Loucy (cell line): ENCODE results near the gene SYCP2.

Experiments used
- EZH2phosphoT487 ChIP-seq: fragments of 200-600 bp; IDR thresholded peaks from 2 replicates; pipeline ENCODE4 v1.6.1; 2018; ENCODE audit warnings: antibody characterized with exemption, mild to moderate bottlenecking, moderate library complexity, borderline replicate concordance
- TF ChIP-seq, protein P1 (sequence below): fragments of 200-600 bp; sonication (generic); conservative IDR thresholded peaks from 2 replicates; pipeline ENCODE4 v1.5.1; 2014; ENCODE audit warnings: mild to moderate bottlenecking, antibody characterized with exemption, low read length

DNA sequence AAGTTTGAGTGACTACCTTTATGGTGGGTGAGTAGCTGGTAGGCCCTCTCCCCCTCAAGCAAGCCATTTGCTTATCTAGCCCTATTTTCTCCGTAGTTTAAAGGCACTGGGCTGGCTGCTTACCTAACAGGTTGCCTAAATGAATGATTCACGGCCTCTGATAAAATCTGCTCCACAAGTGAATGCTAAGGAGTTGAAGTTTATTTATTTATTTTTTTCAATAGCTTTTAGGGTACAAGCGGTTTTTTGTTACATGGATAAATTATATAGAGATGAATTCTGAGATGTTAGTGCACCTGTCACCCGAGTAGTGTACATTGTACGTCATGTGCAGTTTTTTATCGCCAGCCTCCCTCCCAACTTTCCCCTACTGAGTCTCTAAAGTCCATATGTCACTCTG is 16.5 kb upstream of the SYCP2 start:
- TF ChIP-seq, protein P1, sequence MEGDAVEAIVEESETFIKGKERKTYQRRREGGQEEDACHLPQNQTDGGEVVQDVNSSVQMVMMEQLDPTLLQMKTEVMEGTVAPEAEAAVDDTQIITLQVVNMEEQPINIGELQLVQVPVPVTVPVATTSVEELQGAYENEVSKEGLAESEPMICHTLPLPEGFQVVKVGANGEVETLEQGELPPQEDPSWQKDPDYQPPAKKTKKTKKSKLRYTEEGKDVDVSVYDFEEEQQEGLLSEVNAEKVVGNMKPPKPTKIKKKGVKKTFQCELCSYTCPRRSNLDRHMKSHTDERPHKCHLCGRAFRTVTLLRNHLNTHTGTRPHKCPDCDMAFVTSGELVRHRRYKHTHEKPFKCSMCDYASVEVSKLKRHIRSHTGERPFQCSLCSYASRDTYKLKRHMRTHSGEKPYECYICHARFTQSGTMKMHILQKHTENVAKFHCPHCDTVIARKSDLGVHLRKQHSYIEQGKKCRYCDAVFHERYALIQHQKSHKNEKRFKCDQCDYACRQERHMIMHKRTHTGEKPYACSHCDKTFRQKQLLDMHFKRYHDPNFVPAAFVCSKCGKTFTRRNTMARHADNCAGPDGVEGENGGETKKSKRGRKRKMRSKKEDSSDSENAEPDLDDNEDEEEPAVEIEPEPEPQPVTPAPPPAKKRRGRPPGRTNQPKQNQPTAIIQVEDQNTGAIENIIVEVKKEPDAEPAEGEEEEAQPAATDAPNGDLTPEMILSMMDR = no peak
- no peak for TF ChIP-seq EZH2phosphoT487
